ENCODE data around the gene B3GNT7. TPM values are rescaled to one million over a fixed set of nuclear protein-coding genes. Genes with fewer than 3 reads are reported as not detected.
"Not testable (repeated sequence)": the region's sequence is repeated elsewhere in the genome, so short reads cannot be mapped to it uniquely, and the experiment has no call there.

The B3GNT7 gene
- total RNA-seq: 2.7 TPM

GRCh38 chr2:231395188-231396057 lies at the start of gene B3GNT7:
B3GNT7 (plus strand) TSS chr2:231395710; CDS start chr2:231395804, 94 bp downstream.
- DNase-seq (ENCODE audit: low read depth in 2 of 3, low spot score in 2 of 3): no peak

- DNase-seq (ENCODE audit: low read depth in 2 of 3, low spot score in 2 of 3): no peak
Measured at GRCh38 chr2:231347081-231347480, 48.4 kb upstream of the B3GNT7 start.

GRCh38 chr2:231347638-231348037 lies 47.9 kb upstream of the B3GNT7 start:
- DNase-seq (ENCODE audit: low read depth in 2 of 3, low spot score in 2 of 3): no peak

GRCh38 chr2:231348173-231348572 lies 47.3 kb upstream of the B3GNT7 start:
- no peak for DNase-seq (ENCODE audit: low read depth in 2 of 3, low spot score in 2 of 3)

- DNase-seq (ENCODE audit: low read depth in 2 of 3, low spot score in 2 of 3): no peak
Measured at GRCh38 chr2:231348704-231349373, 46.7 kb upstream of the B3GNT7 start.

GRCh38 chr2:231349374-231349735 lies 46.2 kb upstream of the B3GNT7 start:
- not testable (repeated sequence) for DNase-seq (ENCODE audit: low read depth in 2 of 3, low spot score in 2 of 3)

GRCh38 chr2:231351648-231352047 lies 43.9 kb upstream of the B3GNT7 start:
- DNase-seq (ENCODE audit: low read depth in 2 of 3, low spot score in 2 of 3): no peak

- no peak for DNase-seq (ENCODE audit: low read depth in 2 of 3, low spot score in 2 of 3)
Measured at GRCh38 chr2:231353469-231353868, 42.0 kb upstream of the B3GNT7 start.

- no peak for DNase-seq (ENCODE audit: low read depth in 2 of 3, low spot score in 2 of 3)
Measured at GRCh38 chr2:231355508-231356465, 39.7 kb upstream of the B3GNT7 start.

- DNase-seq (ENCODE audit: low read depth in 2 of 3, low spot score in 2 of 3): no peak
Measured at GRCh38 chr2:231356466-231356844, 39.1 kb upstream of the B3GNT7 start.

GRCh38 chr2:231357048-231357447 lies 38.5 kb upstream of the B3GNT7 start:
- DNase-seq (ENCODE audit: low read depth in 2 of 3, low spot score in 2 of 3): no peak

- DNase-seq (ENCODE audit: low read depth in 2 of 3, low spot score in 2 of 3): no peak
Measured at GRCh38 chr2:231357931-231358330, 37.6 kb upstream of the B3GNT7 start.

GRCh38 chr2:231359441-231359840 lies 36.1 kb upstream of the B3GNT7 start:
- no peak for DNase-seq (ENCODE audit: low read depth in 2 of 3, low spot score in 2 of 3)

GRCh38 chr2:231359948-231360347 lies 35.6 kb upstream of the B3GNT7 start:
- DNase-seq (ENCODE audit: low read depth in 2 of 3, low spot score in 2 of 3): no peak

GRCh38 chr2:231360401-231360800 lies 35.1 kb upstream of the B3GNT7 start:
- DNase-seq (ENCODE audit: low read depth in 2 of 3, low spot score in 2 of 3): no peak

- DNase-seq (ENCODE audit: low read depth in 2 of 3, low spot score in 2 of 3): no peak
Measured at GRCh38 chr2:231360881-231361371, 34.6 kb upstream of the B3GNT7 start.

GRCh38 chr2:231361701-231362554 lies 33.6 kb upstream of the B3GNT7 start:
- DNase-seq (ENCODE audit: low read depth in 2 of 3, low spot score in 2 of 3): peak in 2 of 3 donors; percentile 63 to 79

GRCh38 chr2:231362555-231363184 lies 32.8 kb upstream of the B3GNT7 start:
- DNase-seq (ENCODE audit: low read depth in 2 of 3, low spot score in 2 of 3): no peak

GRCh38 chr2:231364061-231364460 lies 31.4 kb upstream of the B3GNT7 start:
- DNase-seq (ENCODE audit: low read depth in 2 of 3, low spot score in 2 of 3): no peak

Data from hematopoietic multipotent progenitor cell (in vitro differentiated cells).